HepG2 (cell line): Measurements from ENCODE around the gene ATRN. TPM values are rescaled to one million over a fixed set of nuclear protein-coding genes. Genes with fewer than 3 reads are reported as not detected.

Source experiments
- AKAP8 ChIP-seq: sonication (generic); formaldehyde crosslinking; IDR thresholded peaks from 2 replicates; pipeline ENCODE4 v1.5.1; 2020; ENCODE audit warnings: mild to moderate bottlenecking, missing genetic modification reagents
- ATF3 ChIP-seq: sonication (generic); formaldehyde crosslinking; IDR thresholded peaks from 2 replicates; pipeline ENCODE4 v1.4.0; 2020; ENCODE audit warnings: missing genetic modification reagents
- DPF2 ChIP-seq: sonication (generic); formaldehyde crosslinking; IDR thresholded peaks from 2 replicates; pipeline ENCODE4 v1.4.0; 2020; ENCODE audit warnings: mild to moderate bottlenecking, low read depth, missing genetic modification reagents, borderline replicate concordance
- DRAP1 ChIP-seq: IDR thresholded peaks from 2 replicates; pipeline ENCODE4 v1.6.1; 2016; ENCODE audit warnings: missing genetic modification reagents, missing compliant biosample characterization
- GATA4 ChIP-seq: sonication (generic); IDR thresholded peaks from 2 replicates; pipeline ENCODE4 v1.6.1; 2016; ENCODE audit warnings: antibody characterized with exemption, low read depth, borderline replicate concordance
- GATAD1 ChIP-seq: IDR thresholded peaks from 2 replicates; pipeline ENCODE4 v1.6.1; 2016; ENCODE audit warnings: missing genetic modification reagents, missing compliant biosample characterization
- GFI1 ChIP-seq: sonication (generic); formaldehyde crosslinking; IDR thresholded peaks from 2 replicates; pipeline ENCODE4 v1.5.0; 2020; ENCODE audit warnings: missing genetic modification reagents, mild to moderate bottlenecking, borderline replicate concordance
- HBP1 ChIP-seq: IDR thresholded peaks from 2 replicates; pipeline ENCODE4 v1.6.1; 2016; ENCODE audit warnings: low read depth, control low read depth
- HOXA5 ChIP-seq: sonication (generic); formaldehyde crosslinking; IDR thresholded peaks from 2 replicates; pipeline ENCODE4 v1.4.0; 2020; ENCODE audit warnings: missing genetic modification reagents
- JARID2 ChIP-seq: sonication (generic); formaldehyde crosslinking; IDR thresholded peaks from 2 replicates; pipeline ENCODE4 v1.8.1; 2023; ENCODE audit warnings: missing genetic modification reagents, inconsistent platforms; ENCODE audit not compliant: insufficient replicate concordance
- MBD4 ChIP-seq: IDR thresholded peaks from 2 replicates; pipeline ENCODE4 v1.6.1; 2012; ENCODE audit warnings: low read length, inconsistent platforms, borderline replicate concordance
- NFRKB ChIP-seq: fragments of 450-650 bp; IDR thresholded peaks from 2 replicates; pipeline ENCODE4 v1.6.1; 2017
- PRDM15 ChIP-seq: sonication (generic); formaldehyde crosslinking; IDR thresholded peaks from 2 replicates; pipeline ENCODE4 v1.4.0; 2020; ENCODE audit warnings: missing genetic modification reagents
- SIN3B ChIP-seq: fragments of 150-350 bp; IDR thresholded peaks from 2 replicates; pipeline ENCODE4 v1.6.1; 2014; ENCODE audit warnings: low read length
- SKI ChIP-seq: fragments of 450-650 bp; IDR thresholded peaks from one replicate; pipeline ENCODE4 v1.6.1; 2018; ENCODE audit warnings: mild to moderate bottlenecking; ENCODE audit not compliant: partially characterized antibody
- SRF ChIP-seq: IDR thresholded peaks from 2 replicates; pipeline ENCODE4 v1.6.1; 2011; ENCODE audit warnings: mild to moderate bottlenecking, low read depth, low read length, moderate library complexity
- STAT5B ChIP-seq: sonication (generic); formaldehyde crosslinking; IDR thresholded peaks from 2 replicates; pipeline ENCODE4 v1.4.0; 2020; ENCODE audit warnings: missing genetic modification reagents
- TP53 ChIP-seq: sonication (generic); formaldehyde crosslinking; conservative IDR thresholded peaks from 2 replicates; pipeline ENCODE4 v1.4.0; 2020; ENCODE audit warnings: missing genetic modification reagents
- ZMYM3 ChIP-seq: sonication (generic); formaldehyde crosslinking; IDR thresholded peaks from 2 replicates; pipeline ENCODE4 v1.5.1; 2020; ENCODE audit warnings: mild to moderate bottlenecking, missing genetic modification reagents
- ZNF30 ChIP-seq: sonication (generic); formaldehyde crosslinking; IDR thresholded peaks from 2 replicates; pipeline ENCODE4 v1.5.0; 2020; ENCODE audit warnings: mild to moderate bottlenecking, missing genetic modification reagents
- ZNF639 ChIP-seq: conservative IDR thresholded peaks from 2 replicates; pipeline ENCODE4 v1.6.1; 2018; ENCODE audit warnings: missing genetic modification reagents
- ZNF768 ChIP-seq: sonication (generic); formaldehyde crosslinking; IDR thresholded peaks from 2 replicates; pipeline ENCODE4 v1.4.0; 2020; ENCODE audit warnings: missing genetic modification reagents
- ZNF841 ChIP-seq: sonication (generic); formaldehyde crosslinking; IDR thresholded peaks from 2 replicates; pipeline ENCODE4 v1.8.1; 2023; ENCODE audit warnings: missing genetic modification reagents, borderline replicate concordance
- ZSCAN20 ChIP-seq: sonication (generic); formaldehyde crosslinking; IDR thresholded peaks from 2 replicates; pipeline ENCODE4 v1.4.0; 2020; ENCODE audit warnings: missing genetic modification reagents, mild to moderate bottlenecking, borderline replicate concordance
- polyA plus RNA-seq, 8 experiments: library from polyadenylated mRNA; depleted of rRNA in 3 of 8; stranded (reverse) in 7 of 8; unstranded in 1 of 8; fragments of >200 nt; fragmentation: Illumina TruSeq in 4 of 8; extraction: Trizol in 4 of 8; gene quantifications; 2 replicates each; pipeline versions ENCODE4 v1.2.1 to v1.2.3, GENCODE V29; 2011 to 2016; ENCODE audit warnings: low read depth in 4 of 8, missing spikeins in 1 of 8, mixed read lengths in 1 of 8; ENCODE audit not compliant: insufficient read depth in 1 of 8
- total RNA-seq, 5 experiments: library from RNA; depleted of rRNA; stranded (reverse); fragments of >200 nt; fragmentation: Illumina TruSeq; extraction: Trizol; gene quantifications; 2 replicates each; pipeline ENCODE4 v1.2.3, GENCODE V29; 2016; ENCODE audit warnings: low read depth in 1 of 5

ATRN gene
- total and polyA plus RNA-seq, 2 of the 13 experiments (the other 11 are each of a cell fraction or from before 2014, with no cell fraction given) = 44.2 to 81.1 TPM

GRCh38 chr20:3541887-3542721 is 71.3 kb downstream of the ATRN start (continued):
- TF ChIP-seq ATF3 (CRISPR knock-in tag) (0 out of 2 replicates have a peak, but pooled peaks have one; percentile 21), ZNF639 (CRISPR knock-in tag) (peak; percentile 62; the same call in 1 of the 2 replicates), SKI (peak; percentile 81), SRF (no peak), HBP1 (CRISPR knock-in tag) (peak; percentile 84), HOXA5 (CRISPR knock-in tag) (peak; percentile 96), DRAP1 (no peak; the same call in 1 of the 2 replicates), DPF2 (CRISPR knock-in tag) (peak; percentile 95), SIN3B (no peak), ZMYM3 (CRISPR knock-in tag) (peak; percentile 87), STAT5B (no peak; the same call in 1 of the 2 replicates), TP53 (CRISPR knock-in tag) (0 out of 2 replicates have a peak, but pooled peaks have one; percentile 85), ZNF841 (CRISPR knock-in tag) (no peak), ZNF768 (CRISPR knock-in tag) (no peak), GFI1 (CRISPR knock-in tag) (peak; percentile 82; the same call in 1 of the 2 replicates), GATA4 (peak; percentile 57; the same call in 1 of the 2 replicates), NFRKB (no peak), ZSCAN20 (CRISPR knock-in tag) (peak; percentile 91), ZNF30 (CRISPR knock-in tag) (no peak), MBD4 (0 out of 2 replicates have a peak, but pooled peaks have one; percentile 92), PRDM15 (CRISPR knock-in tag) (no peak), AKAP8 (CRISPR knock-in tag) (peak; percentile 46; the same call in 1 of the 2 replicates), GATAD1 (peak; percentile 74), JARID2 (CRISPR knock-in tag) (peak; percentile 88)
